ENCODE measurements around the gene GC.

GC gene

GRCh38 chr4:71783972-71784371 is at the start of gene GC:
Gene GC (minus strand): TSS chr4:71784079. CDS start chr4:71784018, 61 bp downstream.
- in situ Hi-C loops (cut with MboI; ENCODE audit: low pct_unique_long_range_greater_than_20kb, low sequenced_read_pairs, unreplicated experiment), result no loop called here
- TF ChIP-seq CTCF (IDR thresholded peaks at IDR 0.05; ENCODE audit: extremely low read depth, insufficient read depth, missing control alignments), result no peak
- no peak for DNase-seq (ENCODE audit: low spot score)

GRCh38 chr4:71833232-71833900 is 49.5 kb upstream of the GC start:
- DNase-seq (ENCODE audit: low spot score), result no peak
- in situ Hi-C loops (cut with MboI; ENCODE audit: low pct_unique_long_range_greater_than_20kb, low sequenced_read_pairs, unreplicated experiment), result no loop called here

GRCh38 chr4:71832049-71832448 is 48.2 kb upstream of the GC start:
- no peak for DNase-seq (ENCODE audit: low spot score)
- in situ Hi-C loops (cut with MboI; ENCODE audit: low pct_unique_long_range_greater_than_20kb, low sequenced_read_pairs, unreplicated experiment), result no loop called here
- TF ChIP-seq CTCF (IDR thresholded peaks at IDR 0.05; ENCODE audit: extremely low read depth, insufficient read depth, missing control alignments), result no peak

More at GRCh38 chr4:71833232-71833900, 49.5 kb upstream of the GC start:
- TF ChIP-seq CTCF (IDR thresholded peaks at IDR 0.05; ENCODE audit: extremely low read depth, insufficient read depth, missing control alignments), result no peak

GRCh38 chr4:71830497-71831190 is 46.8 kb upstream of the GC start:
- in situ Hi-C loops (cut with MboI; ENCODE audit: low pct_unique_long_range_greater_than_20kb, low sequenced_read_pairs, unreplicated experiment), result no loop called here
- TF ChIP-seq CTCF (IDR thresholded peaks at IDR 0.05; ENCODE audit: extremely low read depth, insufficient read depth, missing control alignments), result no peak
- no peak for DNase-seq (ENCODE audit: low spot score)

- TF ChIP-seq CTCF (IDR thresholded peaks at IDR 0.05; ENCODE audit: extremely low read depth, insufficient read depth, missing control alignments), result no peak
- in situ Hi-C loops (cut with MboI; ENCODE audit: low pct_unique_long_range_greater_than_20kb, low sequenced_read_pairs, unreplicated experiment), result no loop called here
- no peak for DNase-seq (ENCODE audit: low spot score)
Observed at GRCh38 chr4:71828470-71828869, 44.6 kb upstream of the GC start.

- in situ Hi-C loops (cut with MboI; ENCODE audit: low pct_unique_long_range_greater_than_20kb, low sequenced_read_pairs, unreplicated experiment), result no loop called here
- no peak for DNase-seq (ENCODE audit: low spot score)
- TF ChIP-seq CTCF (IDR thresholded peaks at IDR 0.05; ENCODE audit: extremely low read depth, insufficient read depth, missing control alignments), result no peak
Observed at GRCh38 chr4:71827826-71828225, 43.9 kb upstream of the GC start.

All from GM13977 (cell line).